Calu3 (cell line): ENCODE measurements around the gene PACRG. TPM values are rescaled to one million over a fixed set of nuclear protein-coding genes. Genes with fewer than 3 reads are reported as not detected.

Source experiments
- BruUV-seq: library from RNA; stranded (reverse); fragments of 400-500 nt; replicated peaks from 2 replicates; lab custom pipeline; 2021; lab: Mats Ljungman, UMichigan
- CTCF ChIA-PET: fragments of 300-600 bp; sonication (Branson Sonifier 250); formaldehyde crosslinking; loops from one replicate; lab custom pipeline; 2022; ENCODE audit warnings: antibody characterized with exemption; lab: Charles Lee
- DNase-seq: peaks from one replicate; pipeline ENCODE4 v3.0.0; 2022
- H3K27ac Mint-ChIP-seq: one replicate; pipeline ENCODE4 v1.8.0; 2022; ENCODE audit warnings: mixed read lengths; ENCODE audit not compliant: unreplicated experiment
- H3K27me3 Mint-ChIP-seq: one replicate; pipeline ENCODE4 v1.8.0; 2022; ENCODE audit warnings: mixed read lengths; ENCODE audit not compliant: unreplicated experiment
- H3K36me3 Mint-ChIP-seq: one replicate; pipeline ENCODE4 v1.8.0; 2022; ENCODE audit warnings: mild to moderate bottlenecking, moderate library complexity, mixed read lengths; ENCODE audit not compliant: insufficient read depth, unreplicated experiment
- H3K4me1 Mint-ChIP-seq: one replicate; pipeline ENCODE4 v1.8.0; 2022; ENCODE audit warnings: mild to moderate bottlenecking, low read depth, mixed read lengths; ENCODE audit not compliant: unreplicated experiment
- H3K4me3 Mint-ChIP-seq: one replicate; pipeline ENCODE4 v1.8.0; 2022; ENCODE audit warnings: mild to moderate bottlenecking, low read depth, moderate library complexity, mixed read lengths; ENCODE audit not compliant: unreplicated experiment
- H3K9me3 Mint-ChIP-seq: one replicate; pipeline ENCODE4 v1.8.0; 2022; ENCODE audit warnings: low read depth, mixed read lengths; ENCODE audit not compliant: unreplicated experiment
- intact Hi-C: fragments of 100-400 bp; cut with micrococcal nuclease; formaldehyde crosslinking; loops from one replicate; pipeline ENCODE4 v1.10.0; 2022; ENCODE audit not compliant: unreplicated experiment
- total RNA-seq: library from RNA; stranded (reverse); gene quantifications from 2 replicates; pipeline ENCODE4 v1.2.3, GENCODE V29; 2022
- TF ChIP-seq, protein P1 (sequence below): fragments of 200-600 bp; IDR thresholded peaks from one replicate; pipeline ENCODE4 v1.8.0; 2022; ENCODE audit warnings: antibody characterized with exemption; ENCODE audit not compliant: unreplicated experiment

PACRG gene
- total RNA-seq, 1 experiment from 2014 or later, result 1.5 TPM

- TF ChIP-seq, protein P1, sequence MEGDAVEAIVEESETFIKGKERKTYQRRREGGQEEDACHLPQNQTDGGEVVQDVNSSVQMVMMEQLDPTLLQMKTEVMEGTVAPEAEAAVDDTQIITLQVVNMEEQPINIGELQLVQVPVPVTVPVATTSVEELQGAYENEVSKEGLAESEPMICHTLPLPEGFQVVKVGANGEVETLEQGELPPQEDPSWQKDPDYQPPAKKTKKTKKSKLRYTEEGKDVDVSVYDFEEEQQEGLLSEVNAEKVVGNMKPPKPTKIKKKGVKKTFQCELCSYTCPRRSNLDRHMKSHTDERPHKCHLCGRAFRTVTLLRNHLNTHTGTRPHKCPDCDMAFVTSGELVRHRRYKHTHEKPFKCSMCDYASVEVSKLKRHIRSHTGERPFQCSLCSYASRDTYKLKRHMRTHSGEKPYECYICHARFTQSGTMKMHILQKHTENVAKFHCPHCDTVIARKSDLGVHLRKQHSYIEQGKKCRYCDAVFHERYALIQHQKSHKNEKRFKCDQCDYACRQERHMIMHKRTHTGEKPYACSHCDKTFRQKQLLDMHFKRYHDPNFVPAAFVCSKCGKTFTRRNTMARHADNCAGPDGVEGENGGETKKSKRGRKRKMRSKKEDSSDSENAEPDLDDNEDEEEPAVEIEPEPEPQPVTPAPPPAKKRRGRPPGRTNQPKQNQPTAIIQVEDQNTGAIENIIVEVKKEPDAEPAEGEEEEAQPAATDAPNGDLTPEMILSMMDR, result no peak
- H3K27ac Mint-ChIP-seq, result no peak overlapping the region
- no peaks in the 10 kb centered on the region for H3K36me3 Mint-ChIP-seq
- CTCF ChIA-PET, result no interaction called here
- H3K4me1 Mint-ChIP-seq, result no peaks in the 10 kb centered on the region
- DNase-seq, result no peak
- H3K9me3 Mint-ChIP-seq, result peaks cover 4% of the 10 kb centered on the region
- H3K4me3 Mint-ChIP-seq, result no peak overlapping the region
- BruUV-seq, result no TSS peak
- no peaks in the 10 kb centered on the region for H3K27me3 Mint-ChIP-seq
- intact Hi-C loops, result no loop called here
Observed at GRCh38 chr6:162753775-162754174, 26.0 kb downstream of the PACRG start.

DNA sequence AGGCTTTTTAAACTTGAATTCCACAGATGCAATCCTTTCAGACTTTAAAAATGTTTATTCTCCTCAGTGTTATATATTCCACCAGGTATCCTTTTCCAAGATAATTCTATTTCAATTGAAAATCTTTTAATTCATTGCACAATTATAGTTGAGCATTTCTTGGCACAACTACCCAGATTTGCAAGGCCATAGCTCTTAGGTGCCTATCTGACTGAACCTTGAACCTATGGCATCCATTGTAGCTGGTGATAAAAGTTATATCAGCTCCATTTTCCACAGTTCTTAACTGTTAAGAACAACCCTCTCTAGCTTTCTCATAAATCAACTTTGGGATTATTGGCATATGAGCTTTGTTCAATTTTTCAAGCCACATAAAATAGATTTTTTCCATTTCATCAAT lies 42.4 kb downstream of the PACRG start:
- Mint-ChIP-seq H3K36me3 (no peaks in the 10 kb centered on the region), H3K27me3 (no peaks in the 10 kb centered on the region), H3K4me1 (no peaks in the 10 kb centered on the region), H3K4me3 (no peak overlapping the region), H3K27ac (no peak overlapping the region), H3K9me3 (no peaks in the 10 kb centered on the region)
- no peak for DNase-seq
- BruUV-seq, result no TSS peak
- TF ChIP-seq, protein P1, result no peak
- CTCF ChIA-PET, result interaction anchor here (0.6 kb wide), 1 partner anchor 543 kb away, joined by 3 read pairs; no protein-coding TSS in a partner anchor
- intact Hi-C loops, result no loop called here

DNA sequence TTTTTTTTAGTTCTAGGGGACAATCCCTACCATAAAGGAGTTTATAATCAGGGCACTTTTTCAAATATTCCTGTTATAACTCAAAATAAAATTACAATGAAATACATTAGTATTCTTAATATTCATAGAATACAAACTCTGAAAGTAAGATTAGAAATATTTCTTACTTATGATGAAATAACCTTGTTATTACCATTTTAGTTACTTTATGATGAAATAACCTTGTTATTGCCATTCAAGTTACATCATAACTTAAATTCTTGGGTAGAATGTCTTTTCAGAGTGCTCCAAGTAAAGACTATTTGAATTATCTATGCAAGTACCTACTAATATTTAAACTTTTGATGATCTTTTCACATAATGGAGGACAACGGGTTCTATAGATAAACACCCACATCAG lies 43.2 kb downstream of the PACRG start:
- intact Hi-C loops, result no loop called here
- Mint-ChIP-seq H3K27ac (no peak overlapping the region), H3K36me3 (no peaks in the 10 kb centered on the region), H3K9me3 (no peaks in the 10 kb centered on the region), H3K27me3 (no peaks in the 10 kb centered on the region), H3K4me3 (no peak overlapping the region), H3K4me1 (no peaks in the 10 kb centered on the region)
- no TSS peak for BruUV-seq
- TF ChIP-seq, protein P1, result no peak
- CTCF ChIA-PET, result no interaction called here
- DNase-seq, result no peak

DNA sequence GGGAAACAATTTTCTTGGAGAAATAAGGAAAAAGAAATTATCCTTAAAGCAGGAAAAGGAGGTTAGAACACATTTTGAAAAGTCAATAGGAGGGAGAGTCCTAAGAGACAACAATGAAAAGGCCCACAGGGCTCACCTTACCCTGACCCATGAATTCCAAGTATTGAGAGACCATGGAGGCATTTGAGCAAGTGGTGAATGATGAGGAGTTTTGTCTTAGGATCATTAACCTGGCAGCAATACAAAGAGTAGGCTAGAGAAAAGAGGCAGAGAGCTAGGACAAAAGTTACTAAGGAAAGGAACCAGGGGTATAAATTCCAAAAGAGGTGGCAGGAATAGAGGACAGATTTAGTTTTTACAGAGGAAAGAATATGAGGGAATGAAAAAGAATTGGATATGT lies 44.7 kb downstream of the PACRG start:
- TF ChIP-seq, protein P1, result no peak
- CTCF ChIA-PET, result no interaction called here
- no peaks in the 10 kb centered on the region for H3K9me3 Mint-ChIP-seq
- no peak overlapping the region for H3K27ac Mint-ChIP-seq
- no peaks in the 10 kb centered on the region for H3K4me1 Mint-ChIP-seq
- no peaks in the 10 kb centered on the region for H3K27me3 Mint-ChIP-seq
- no peaks in the 10 kb centered on the region for H3K36me3 Mint-ChIP-seq
- DNase-seq, result no peak
- intact Hi-C loops, result loop anchor here (2.0 kb wide), 1 partner anchor 36 kb away; no protein-coding TSS in a partner anchor
- H3K4me3 Mint-ChIP-seq, result no peak overlapping the region
- no TSS peak for BruUV-seq
